SK-N-SH treated with all-trans-retinoic acid at 6 μM for 48 hours (cell line): Measurements from ENCODE around the gene NOD2.

Experiments used
- ATAC-seq: fragments of 200-7000 bp; cut with Tn5 transposase; 3 replicates; pipeline ENCODE4 v1.9.1; 2020; ENCODE audit warnings: mild to moderate bottlenecking, moderate library complexity
- ARNTL ChIP-seq: fragments of 450-650 bp; formaldehyde crosslinking; IDR thresholded peaks from 2 replicates; pipeline ENCODE4 v1.5.0; 2020; ENCODE audit warnings: low read depth, mild to moderate bottlenecking, moderate library complexity, borderline replicate concordance
- CREB5 ChIP-seq: fragments of 250-450 bp; sonication (Bioruptor Pico); IDR thresholded peaks from 2 replicates; pipeline ENCODE4 v1.5.1; 2020; ENCODE audit warnings: low read depth, mild to moderate bottlenecking, moderate library complexity
- CSDC2 ChIP-seq: fragments of 250-450 bp; sonication (Bioruptor Pico); IDR thresholded peaks from 2 replicates; pipeline ENCODE4 v1.5.0; 2020; ENCODE audit warnings: mild to moderate bottlenecking, moderate library complexity
- CSRNP3 ChIP-seq: fragments of 250-450 bp; sonication (Bioruptor Pico); IDR thresholded peaks from 2 replicates; pipeline ENCODE4 v1.5.1; 2021; ENCODE audit warnings: mild to moderate bottlenecking, moderate library complexity
- ESRRG ChIP-seq: fragments of 250-450 bp; sonication (Bioruptor Pico); IDR thresholded peaks from 2 replicates; pipeline ENCODE4 v1.6.1; 2021; ENCODE audit warnings: mild to moderate bottlenecking
- GLIS3 ChIP-seq: fragments of 250-450 bp; sonication (Bioruptor Pico); IDR thresholded peaks from 2 replicates; pipeline ENCODE4 v1.5.0; 2020; ENCODE audit warnings: mild to moderate bottlenecking, moderate library complexity
- ISL1 ChIP-seq: fragments of 250-450 bp; sonication (Bioruptor Pico); IDR thresholded peaks from 2 replicates; pipeline ENCODE4 v2.1.2; 2022; ENCODE audit warnings: mild to moderate bottlenecking, moderate library complexity
- OSR1 ChIP-seq: fragments of 250-450 bp; sonication (Bioruptor Pico); IDR thresholded peaks from 2 replicates; pipeline ENCODE4 v1.8.0; 2022; ENCODE audit warnings: moderate library complexity, mild to moderate bottlenecking, inconsistent platforms
- PATZ1 ChIP-seq: fragments of 250-450 bp; sonication (Bioruptor Pico); IDR thresholded peaks from 2 replicates; pipeline ENCODE4 v1.8.0; 2020; ENCODE audit warnings: mild to moderate bottlenecking, moderate library complexity, borderline replicate concordance
- POU6F1 ChIP-seq: fragments of 250-450 bp; sonication (Bioruptor Pico); IDR thresholded peaks from 2 replicates; pipeline ENCODE4 v1.8.0; 2021; ENCODE audit warnings: low read depth, mild to moderate bottlenecking, moderate library complexity, borderline replicate concordance
- PPARA ChIP-seq: fragments of 250-450 bp; sonication (Bioruptor Pico); IDR thresholded peaks from 2 replicates; pipeline ENCODE4 v1.5.0; 2020; ENCODE audit warnings: mild to moderate bottlenecking, borderline replicate concordance
- RARB ChIP-seq: fragments of 250-450 bp; sonication (Bioruptor Pico); IDR thresholded peaks from 2 replicates; pipeline ENCODE4 v1.8.0; 2021; ENCODE audit warnings: mild to moderate bottlenecking, moderate library complexity
- SNAI2 ChIP-seq: fragments of 250-450 bp; sonication (Bioruptor Pico); IDR thresholded peaks from 2 replicates; pipeline ENCODE4 v1.5.0; 2020; ENCODE audit warnings: mild to moderate bottlenecking, moderate library complexity
- TCF4 ChIP-seq: fragments of 250-450 bp; sonication (Bioruptor Pico); IDR thresholded peaks from 2 replicates; pipeline ENCODE4 v1.8.0; 2021; ENCODE audit warnings: mild to moderate bottlenecking, moderate library complexity, borderline replicate concordance
- TOX ChIP-seq: fragments of 250-450 bp; sonication (Bioruptor Pico); IDR thresholded peaks from 2 replicates; pipeline ENCODE4 v1.8.0; 2021; ENCODE audit warnings: mild to moderate bottlenecking, moderate library complexity, borderline replicate concordance
- TSHZ2 ChIP-seq: fragments of 250-450 bp; sonication (Bioruptor Pico); IDR thresholded peaks from 2 replicates; pipeline ENCODE4 v1.5.0; 2020; ENCODE audit warnings: mild to moderate bottlenecking, moderate library complexity
- ZC3H10 ChIP-seq: fragments of 250-450 bp; sonication (Bioruptor Pico); IDR thresholded peaks from 2 replicates; pipeline ENCODE4 v1.5.1; 2021; ENCODE audit warnings: mild to moderate bottlenecking, moderate library complexity
- ZFP3 ChIP-seq: fragments of 250-450 bp; sonication (Bioruptor Pico); IDR thresholded peaks from 2 replicates; pipeline ENCODE4 v1.5.0; 2020; ENCODE audit warnings: mild to moderate bottlenecking, moderate library complexity
- ZFP30 ChIP-seq: fragments of 450-650 bp; formaldehyde crosslinking; IDR thresholded peaks from 2 replicates; pipeline ENCODE4 v1.5.0; 2022; ENCODE audit warnings: mild to moderate bottlenecking, moderate library complexity
- ZNF565 ChIP-seq: fragments of 450-650 bp; formaldehyde crosslinking; conservative IDR thresholded peaks from 2 replicates; pipeline ENCODE4 v1.5.0; 2020; ENCODE audit warnings: low read depth, mild to moderate bottlenecking, moderate library complexity
- ZNF70 ChIP-seq: fragments of 450-650 bp; formaldehyde crosslinking; IDR thresholded peaks from 2 replicates; pipeline ENCODE4 v1.5.0; 2020; ENCODE audit warnings: mild to moderate bottlenecking, moderate library complexity
- ZNF8 ChIP-seq: fragments of 450-650 bp; formaldehyde crosslinking; IDR thresholded peaks from 2 replicates; pipeline ENCODE4 v1.5.0; 2020; ENCODE audit warnings: mild to moderate bottlenecking, moderate library complexity

NOD2 gene

GRCh38 chr16:50666658-50667496 lies 26.5 kb upstream of the NOD2 start:
- no peak for ATAC-seq
- no peak for TF ChIP-seq ZNF565 (CRISPR knock-in tag)
- no peak for TF ChIP-seq ARNTL
- TF ChIP-seq CSDC2 (CRISPR knock-in tag) = no peak
- TF ChIP-seq TSHZ2 = no peak
- no peak for TF ChIP-seq ESRRG
- no peak for TF ChIP-seq ZNF8 (CRISPR knock-in tag)
- TF ChIP-seq RARB (CRISPR knock-in tag) = no peak
- TF ChIP-seq ZC3H10 (CRISPR knock-in tag) = no peak
- no peak for TF ChIP-seq POU6F1 (CRISPR knock-in tag)
- TF ChIP-seq ISL1 = no peak
- no peak for TF ChIP-seq PATZ1 (CRISPR knock-in tag)
- TF ChIP-seq GLIS3 (CRISPR knock-in tag) = no peak
- TF ChIP-seq SNAI2 (CRISPR knock-in tag) = no peak
- TF ChIP-seq CSRNP3 = no peak
- no peak for TF ChIP-seq TOX

- TF ChIP-seq ZFP30 (CRISPR knock-in tag) (no peak), ZNF565 (CRISPR knock-in tag) (no peak), OSR1 (CRISPR knock-in tag) (no peak), CSRNP3 (no peak), ESRRG (no peak), TCF4 (CRISPR knock-in tag) (no peak), ZNF70 (CRISPR knock-in tag) (no peak), CREB5 (CRISPR knock-in tag) (no peak), PATZ1 (CRISPR knock-in tag) (no peak), GLIS3 (CRISPR knock-in tag) (no peak), PPARA (CRISPR knock-in tag) (no peak), ISL1 (no peak), SNAI2 (CRISPR knock-in tag) (no peak), ZC3H10 (CRISPR knock-in tag) (no peak), ZFP3 (CRISPR knock-in tag) (no peak), POU6F1 (CRISPR knock-in tag) (no peak)
- no peak for ATAC-seq
These were observed 25.7 kb upstream of the NOD2 start for GRCh38 chr16:50667497-50668367.
